Glutamatergic neuron (in vitro differentiated cells): ENCODE measurements around the gene PCDHGA7. TPM values are rescaled to one million over a fixed set of nuclear protein-coding genes. Genes with fewer than 3 reads are reported as not detected.
"Not testable (repeated sequence)": the region's sequence is repeated elsewhere in the genome, so short reads cannot be mapped to it uniquely, and the experiment has no call there.

Source experiments
- DNase-seq: peaks from one replicate; pipeline ENCODE4 v3.0.0; 2022
- H3K27ac Mint-ChIP-seq: one replicate; pipeline ENCODE4 v1.8.0; 2020; ENCODE audit warnings: mild to moderate bottlenecking, mixed read lengths, inconsistent platforms; ENCODE audit not compliant: unreplicated experiment
- H3K27me3 Mint-ChIP-seq: one replicate; pipeline ENCODE4 v1.8.0; 2020; ENCODE audit warnings: mild to moderate bottlenecking, moderate library complexity, mixed read lengths, inconsistent platforms; ENCODE audit not compliant: unreplicated experiment
- H3K36me3 Mint-ChIP-seq: one replicate; pipeline ENCODE4 v1.8.0; 2020; ENCODE audit warnings: mild to moderate bottlenecking, mixed read lengths, inconsistent platforms; ENCODE audit not compliant: unreplicated experiment
- H3K4me1 Mint-ChIP-seq: one replicate; pipeline ENCODE4 v1.8.0; 2020; ENCODE audit warnings: mild to moderate bottlenecking, low read depth, mixed read lengths, inconsistent platforms; ENCODE audit not compliant: unreplicated experiment
- H3K4me3 Mint-ChIP-seq: one replicate; pipeline ENCODE4 v1.8.0; 2020; ENCODE audit warnings: mild to moderate bottlenecking, mixed read lengths, inconsistent platforms; ENCODE audit not compliant: unreplicated experiment
- H3K9me3 Mint-ChIP-seq: one replicate; pipeline ENCODE4 v1.8.0; 2020; ENCODE audit warnings: mild to moderate bottlenecking, moderate library complexity, mixed read lengths, inconsistent platforms; ENCODE audit not compliant: unreplicated experiment
- total RNA-seq: library from RNA; stranded (reverse); fragmentation: NEBNext Ultra II Directional; extraction: Animal tissue kit (Norgen Biotek cat#: 25700); gene quantifications from one replicate; pipeline ENCODE4 v1.2.1, GENCODE V29; 2021; ENCODE audit not compliant: unreplicated experiment
- TF ChIP-seq, protein P1 (sequence below): fragments of 200-600 bp; sonication (generic); IDR thresholded peaks from one replicate; pipeline ENCODE4 v1.5.0; 2021; ENCODE audit not compliant: partially characterized antibody, unreplicated experiment

PCDHGA7 gene
- total RNA-seq, 1 donor from 2014 or later = 4.2 TPM

DNA sequence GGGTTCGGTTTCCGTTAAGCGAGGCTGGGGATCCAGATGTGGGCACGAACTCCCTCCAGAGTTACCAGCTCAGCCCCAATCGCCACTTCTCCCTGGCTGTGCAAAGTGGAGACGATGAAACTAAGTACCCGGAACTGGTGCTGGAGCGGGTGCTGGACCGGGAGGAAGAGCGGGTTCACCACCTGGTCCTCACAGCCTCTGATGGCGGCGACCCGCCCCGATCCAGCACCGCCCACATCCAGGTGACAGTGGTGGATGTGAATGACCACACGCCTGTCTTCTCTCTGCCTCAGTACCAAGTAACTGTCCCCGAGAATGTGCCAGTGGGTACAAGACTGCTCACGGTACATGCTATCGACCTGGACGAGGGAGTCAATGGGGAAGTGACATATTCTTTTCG, 803 bp downstream of the PCDHGA7 start:
- no peak overlapping the region for H3K4me3 Mint-ChIP-seq
- H3K9me3 Mint-ChIP-seq = peaks cover 22% of the 10 kb centered on the region
- H3K36me3 Mint-ChIP-seq = peaks cover 58% of the 10 kb centered on the region
- no peak overlapping the region for H3K27ac Mint-ChIP-seq
- no peaks in the 10 kb centered on the region for H3K4me1 Mint-ChIP-seq
- H3K27me3 Mint-ChIP-seq = no peaks in the 10 kb centered on the region
- DNase-seq = no peak
- TF ChIP-seq, protein P1, sequence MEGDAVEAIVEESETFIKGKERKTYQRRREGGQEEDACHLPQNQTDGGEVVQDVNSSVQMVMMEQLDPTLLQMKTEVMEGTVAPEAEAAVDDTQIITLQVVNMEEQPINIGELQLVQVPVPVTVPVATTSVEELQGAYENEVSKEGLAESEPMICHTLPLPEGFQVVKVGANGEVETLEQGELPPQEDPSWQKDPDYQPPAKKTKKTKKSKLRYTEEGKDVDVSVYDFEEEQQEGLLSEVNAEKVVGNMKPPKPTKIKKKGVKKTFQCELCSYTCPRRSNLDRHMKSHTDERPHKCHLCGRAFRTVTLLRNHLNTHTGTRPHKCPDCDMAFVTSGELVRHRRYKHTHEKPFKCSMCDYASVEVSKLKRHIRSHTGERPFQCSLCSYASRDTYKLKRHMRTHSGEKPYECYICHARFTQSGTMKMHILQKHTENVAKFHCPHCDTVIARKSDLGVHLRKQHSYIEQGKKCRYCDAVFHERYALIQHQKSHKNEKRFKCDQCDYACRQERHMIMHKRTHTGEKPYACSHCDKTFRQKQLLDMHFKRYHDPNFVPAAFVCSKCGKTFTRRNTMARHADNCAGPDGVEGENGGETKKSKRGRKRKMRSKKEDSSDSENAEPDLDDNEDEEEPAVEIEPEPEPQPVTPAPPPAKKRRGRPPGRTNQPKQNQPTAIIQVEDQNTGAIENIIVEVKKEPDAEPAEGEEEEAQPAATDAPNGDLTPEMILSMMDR = no peak

DNA sequence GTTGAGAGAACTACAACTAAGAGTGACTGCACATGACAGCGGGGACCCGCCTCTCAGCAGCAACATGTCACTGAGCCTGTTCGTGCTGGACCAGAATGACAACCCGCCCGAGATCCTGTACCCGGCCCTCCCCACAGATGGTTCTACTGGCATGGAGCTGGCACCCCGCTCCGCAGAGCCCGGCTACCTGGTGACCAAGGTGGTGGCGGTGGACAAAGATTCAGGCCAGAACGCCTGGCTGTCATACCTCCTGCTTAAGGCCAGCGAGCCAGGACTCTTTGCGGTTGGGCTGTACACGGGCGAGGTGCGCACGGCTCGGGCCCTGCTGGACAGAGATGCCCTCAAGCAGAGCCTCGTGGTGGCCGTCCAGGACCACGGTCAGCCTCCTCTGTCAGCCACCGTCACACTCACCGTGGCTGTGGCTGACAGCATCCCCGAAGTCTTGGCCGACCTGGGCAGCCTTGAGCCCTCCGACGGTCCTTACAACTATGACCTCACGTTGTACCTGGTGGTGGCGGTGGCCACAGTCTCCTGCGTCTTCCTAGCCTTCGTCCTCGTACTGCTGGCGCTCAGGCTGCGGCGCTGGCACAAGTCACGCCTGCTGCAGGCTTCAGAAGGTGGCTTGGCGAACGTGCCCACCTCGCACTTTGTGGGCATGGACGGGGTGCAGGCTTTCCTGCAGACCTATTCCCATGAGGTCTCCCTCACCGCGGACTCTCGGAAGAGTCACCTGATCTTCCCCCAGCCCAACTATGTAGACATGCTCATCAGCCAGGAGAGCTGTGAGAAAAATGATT, 2.1 kb downstream of the PCDHGA7 start:
- H3K27ac Mint-ChIP-seq = no peak overlapping the region
- DNase-seq = no peak
- TF ChIP-seq, protein P1 = no peak
- no peak overlapping the region for H3K4me3 Mint-ChIP-seq
- H3K9me3 Mint-ChIP-seq = peaks cover 31% of the 10 kb centered on the region
- H3K27me3 Mint-ChIP-seq = peaks cover 2% of the 10 kb centered on the region
- peaks cover 1% of the 10 kb centered on the region for H3K4me1 Mint-ChIP-seq
- peaks cover 65% of the 10 kb centered on the region for H3K36me3 Mint-ChIP-seq

DNA sequence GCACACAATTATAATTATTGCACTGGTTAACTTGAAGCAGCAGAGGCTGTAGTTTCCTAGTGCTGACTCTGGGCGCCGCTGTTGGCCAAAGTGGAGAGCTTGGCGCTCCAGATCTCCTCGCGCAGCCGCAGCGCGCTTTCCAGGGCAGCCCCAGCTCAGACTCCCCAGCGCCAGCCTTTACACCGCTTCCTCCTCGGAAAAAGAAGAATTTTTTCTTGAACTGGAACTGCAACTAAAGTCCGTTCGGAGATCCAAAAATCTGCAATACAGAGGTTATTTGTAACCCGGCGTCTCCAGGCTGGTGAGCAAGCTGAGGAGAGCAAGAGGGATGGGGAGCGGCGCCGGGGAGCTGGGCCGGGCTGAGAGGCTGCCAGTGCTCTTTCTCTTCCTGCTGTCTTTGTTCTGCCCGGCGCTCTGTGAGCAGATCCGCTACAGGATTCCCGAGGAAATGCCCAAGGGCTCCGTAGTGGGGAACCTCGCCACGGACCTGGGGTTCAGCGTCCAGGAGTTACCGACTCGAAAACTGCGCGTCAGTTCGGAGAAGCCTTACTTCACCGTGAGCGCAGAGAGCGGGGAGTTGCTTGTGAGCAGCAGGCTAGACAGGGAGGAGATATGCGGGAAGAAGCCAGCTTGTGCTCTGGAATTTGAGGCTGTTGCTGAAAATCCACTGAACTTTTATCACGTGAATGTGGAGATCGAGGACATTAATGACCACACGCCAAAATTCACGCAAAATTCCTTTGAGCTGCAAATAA, 5.2 kb downstream of the PCDHGA7 start, which contains the start of gene PCDHGB4:
PCDHGB4 (plus strand) TSS at position 142 of the 755 bp plus-strand sequence; CDS start at position 329, 187 bp downstream.
- H3K9me3 Mint-ChIP-seq = peaks cover 43% of the 10 kb centered on the region
- DNase-seq = peak; percentile 75
- TF ChIP-seq, protein P1 = peak; percentile 63
- peaks cover 75% of the 10 kb centered on the region for H3K36me3 Mint-ChIP-seq
- H3K27ac Mint-ChIP-seq = peak within 1 kb of the TSS; percentile 84
- H3K27me3 Mint-ChIP-seq, H3K4me1 Mint-ChIP-seq: not testable (repeated sequence)
- peak within 1 kb of the TSS; percentile 86 for H3K4me3 Mint-ChIP-seq

DNA sequence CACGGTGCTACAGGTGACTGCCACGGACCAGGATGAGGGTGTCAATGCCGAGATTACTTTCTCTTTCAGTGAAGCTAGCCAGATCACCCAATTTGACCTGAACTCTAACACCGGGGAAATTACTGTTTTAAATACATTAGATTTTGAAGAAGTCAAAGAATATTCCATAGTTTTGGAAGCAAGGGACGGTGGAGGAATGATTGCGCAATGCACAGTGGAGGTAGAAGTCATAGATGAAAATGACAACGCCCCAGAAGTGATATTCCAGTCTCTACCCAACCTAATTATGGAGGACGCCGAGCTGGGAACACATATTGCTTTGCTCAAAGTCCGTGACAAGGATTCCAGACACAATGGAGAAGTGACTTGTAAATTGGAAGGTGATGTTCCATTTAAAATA, 6.1 kb downstream of the PCDHGA7 start:
- no peak for DNase-seq
- TF ChIP-seq, protein P1 = no peak
- H3K27ac Mint-ChIP-seq = no peak overlapping the region
- H3K27me3 Mint-ChIP-seq = peaks cover 8% of the 10 kb centered on the region
- peaks cover 3% of the 10 kb centered on the region for H3K4me1 Mint-ChIP-seq
- H3K9me3 Mint-ChIP-seq = peaks cover 43% of the 10 kb centered on the region
- peaks cover 75% of the 10 kb centered on the region for H3K36me3 Mint-ChIP-seq
- H3K4me3 Mint-ChIP-seq = peak overlapping the region; percentile 63
